ENCODE measurements around the gene HAUS7.

DNA sequence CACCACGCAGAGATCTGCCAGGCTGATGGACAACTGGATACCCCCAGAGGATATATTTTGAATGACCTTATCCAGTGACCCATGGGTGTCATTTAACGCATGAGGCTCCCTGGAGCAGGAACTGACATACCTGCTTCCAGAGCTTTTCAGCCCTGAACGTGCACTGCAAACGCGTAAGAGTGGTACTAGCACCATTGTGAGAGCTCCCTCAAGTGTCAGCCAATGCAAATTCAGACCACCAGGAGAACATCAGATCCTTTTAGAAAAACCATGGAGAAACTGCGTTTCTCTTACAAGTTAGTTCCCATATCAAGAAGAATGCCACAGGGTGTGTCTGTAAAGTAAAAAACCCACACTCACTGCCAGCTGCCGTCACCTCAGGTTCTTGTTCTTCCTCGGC is 31.8 kb downstream of the HAUS7 start:
- TF ChIP-seq FOXK2 (IDR thresholded peaks at IDR 0.05) (no peak), BHLHE40 (IDR thresholded peaks at IDR 0.05; ENCODE audit: borderline replicate concordance) (no peak), SP1 (IDR thresholded peaks at IDR 0.05) (no peak), FOXA1 (IDR thresholded peaks at IDR 0.05) (no peak), FOXM1 (IDR thresholded peaks at IDR 0.05; ENCODE audit: borderline replicate concordance) (no peak), SUZ12 (IDR thresholded peaks at IDR 0.05) (no peak), TARDBP (IDR thresholded peaks at IDR 0.05) (no peak), CTBP1 (IDR thresholded peaks at IDR 0.05; ENCODE audit: borderline replicate concordance) (no peak)
- TF ChIP-seq, protein P1, sequence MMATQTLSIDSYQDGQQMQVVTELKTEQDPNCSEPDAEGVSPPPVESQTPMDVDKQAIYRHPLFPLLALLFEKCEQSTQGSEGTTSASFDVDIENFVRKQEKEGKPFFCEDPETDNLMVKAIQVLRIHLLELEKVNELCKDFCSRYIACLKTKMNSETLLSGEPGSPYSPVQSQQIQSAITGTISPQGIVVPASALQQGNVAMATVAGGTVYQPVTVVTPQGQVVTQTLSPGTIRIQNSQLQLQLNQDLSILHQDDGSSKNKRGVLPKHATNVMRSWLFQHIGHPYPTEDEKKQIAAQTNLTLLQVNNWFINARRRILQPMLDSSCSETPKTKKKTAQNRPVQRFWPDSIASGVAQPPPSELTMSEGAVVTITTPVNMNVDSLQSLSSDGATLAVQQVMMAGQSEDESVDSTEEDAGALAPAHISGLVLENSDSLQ (IDR thresholded peaks at IDR 0.05): 0 out of 2 replicates have a peak, but pooled peaks have one; percentile 13

Data from HEK293T (cell line).